HG02571 (cell line): Measurements from ENCODE around the gene DDX39B.
"Not testable (repeated sequence)": the region's sequence is repeated elsewhere in the genome, so short reads cannot be mapped to it uniquely, and the experiment has no call there.

Experiments used
- ATAC-seq: cut with Tn5 transposase; IDR thresholded peaks from one replicate; pipeline ENCODE4 v1.9.1; 2021; ENCODE audit warnings: mild to moderate bottlenecking, moderate library complexity; ENCODE audit not compliant: unreplicated experiment

The DDX39B gene

GRCh38 chr6:31575952-31576685 is 34.3 kb upstream of the DDX39B start:
- no peak for ATAC-seq

DNA sequence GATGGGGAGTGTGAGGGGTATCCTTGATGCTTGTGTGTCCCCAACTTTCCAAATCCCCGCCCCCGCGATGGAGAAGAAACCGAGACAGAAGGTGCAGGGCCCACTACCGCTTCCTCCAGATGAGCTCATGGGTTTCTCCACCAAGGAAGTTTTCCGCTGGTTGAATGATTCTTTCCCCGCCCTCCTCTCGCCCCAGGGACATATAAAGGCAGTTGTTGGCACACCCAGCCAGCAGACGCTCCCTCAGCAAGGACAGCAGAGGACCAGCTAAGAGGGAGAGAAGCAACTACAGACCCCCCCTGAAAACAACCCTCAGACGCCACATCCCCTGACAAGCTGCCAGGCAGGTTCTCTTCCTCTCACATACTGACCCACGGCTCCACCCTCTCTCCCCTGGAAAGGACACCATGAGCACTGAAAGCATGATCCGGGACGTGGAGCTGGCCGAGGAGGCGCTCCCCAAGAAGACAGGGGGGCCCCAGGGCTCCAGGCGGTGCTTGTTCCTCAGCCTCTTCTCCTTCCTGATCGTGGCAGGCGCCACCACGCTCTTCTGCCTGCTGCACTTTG is 33.6 kb upstream of the DDX39B start, which contains the start of gene TNF:
TNF (plus strand) TSS at position 231 of the 567 bp plus-strand sequence; CDS start at position 408, 177 bp downstream.
- no peak for ATAC-seq

DNA sequence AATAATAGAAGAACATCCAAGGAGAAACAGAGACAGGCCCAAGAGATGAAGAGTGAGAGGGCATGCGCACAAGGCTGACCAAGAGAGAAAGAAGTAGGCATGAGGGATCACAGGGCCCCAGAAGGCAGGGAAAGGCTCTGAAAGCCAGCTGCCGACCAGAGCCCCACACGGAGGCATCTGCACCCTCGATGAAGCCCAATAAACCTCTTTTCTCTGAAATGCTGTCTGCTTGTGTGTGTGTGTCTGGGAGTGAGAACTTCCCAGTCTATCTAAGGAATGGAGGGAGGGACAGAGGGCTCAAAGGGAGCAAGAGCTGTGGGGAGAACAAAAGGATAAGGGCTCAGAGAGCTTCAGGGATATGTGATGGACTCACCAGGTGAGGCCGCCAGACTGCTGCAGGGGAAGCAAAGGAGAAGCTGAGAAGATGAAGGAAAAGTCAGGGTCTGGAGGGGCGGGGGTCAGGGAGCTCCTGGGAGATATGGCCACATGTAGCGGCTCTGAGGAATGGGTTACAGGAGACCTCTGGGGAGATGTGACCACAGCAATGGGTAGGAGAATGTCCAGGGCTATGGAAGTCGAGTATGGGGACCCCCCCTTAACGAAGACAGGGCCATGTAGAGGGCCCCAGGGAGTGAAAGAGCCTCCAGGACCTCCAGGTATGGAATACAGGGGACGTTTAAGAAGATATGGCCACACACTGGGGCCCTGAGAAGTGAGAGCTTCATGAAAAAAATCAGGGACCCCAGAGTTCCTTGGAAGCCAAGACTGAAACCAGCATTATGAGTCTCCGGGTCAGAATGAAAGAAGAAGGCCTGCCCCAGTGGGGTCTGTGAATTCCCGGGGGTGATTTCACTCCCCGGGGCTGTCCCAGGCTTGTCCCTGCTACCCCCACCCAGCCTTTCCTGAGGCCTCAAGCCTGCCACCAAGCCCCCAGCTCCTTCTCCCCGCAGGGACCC is 32.6 kb upstream of the DDX39B start:
- ATAC-seq, result no peak

GRCh38 chr6:31573239-31574105 is 31.7 kb upstream of the DDX39B start:
- ATAC-seq, result no peak

GRCh38 chr6:31572041-31572911 is 30.5 kb upstream of the DDX39B start, which contains the start of gene LTA:
Gene LTA (plus strand): TSS chr6:31572289. CDS start chr6:31572743, 454 bp downstream.
- no peak for ATAC-seq

DNA sequence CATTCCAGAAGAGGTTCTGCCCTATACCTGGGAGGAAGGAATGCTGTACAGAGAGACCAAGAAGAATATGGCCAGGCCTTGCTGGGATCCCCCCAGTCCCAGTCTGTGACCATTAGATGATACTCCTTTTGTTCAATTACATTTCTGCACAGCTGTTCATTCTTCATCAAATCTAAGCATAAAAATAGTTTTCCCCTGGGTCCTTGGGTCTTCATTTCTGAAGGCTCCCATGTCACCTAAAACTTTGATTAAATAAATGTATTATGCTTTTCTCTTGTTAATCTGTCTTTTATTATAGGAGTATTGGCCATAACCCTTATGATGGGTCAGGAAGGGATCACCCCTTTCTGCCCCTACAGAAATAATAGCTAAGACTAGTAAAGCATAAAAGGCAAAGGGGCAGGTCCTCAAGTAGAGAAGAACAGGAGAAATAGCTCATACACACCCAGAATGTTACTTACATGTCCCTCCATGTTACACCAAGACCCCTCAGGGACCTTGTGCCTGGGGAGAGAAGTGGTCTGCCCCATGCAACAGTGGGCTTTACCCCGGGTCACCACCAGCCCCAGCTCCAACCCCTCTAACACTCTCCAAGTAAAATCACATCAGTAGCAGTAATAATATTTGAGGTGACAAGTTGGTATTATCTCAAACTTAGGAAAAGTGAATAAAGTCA is 28.2 kb upstream of the DDX39B start:
- ATAC-seq, result no peak

DNA sequence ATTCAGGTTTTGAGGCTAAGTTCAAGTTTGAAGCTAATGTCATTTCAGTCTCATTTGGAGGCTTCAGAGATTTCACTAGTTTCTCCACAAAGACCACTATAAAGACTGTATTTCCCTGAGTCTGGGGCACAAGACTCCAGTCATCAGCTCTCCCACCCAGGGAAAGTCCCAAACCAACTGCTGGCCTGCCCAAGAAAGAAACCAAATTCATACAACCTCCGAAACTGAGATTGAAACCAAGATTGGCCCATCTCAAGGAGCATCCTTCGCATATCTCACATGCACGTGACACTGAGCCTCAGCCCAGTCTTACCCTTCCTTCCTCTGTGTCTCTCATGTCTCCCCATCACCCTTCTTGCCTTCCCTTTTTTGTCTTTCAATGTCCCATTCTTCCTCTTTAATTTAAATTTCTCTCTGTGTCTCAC is 26.7 kb upstream of the DDX39B start:
- peak; percentile 57 for ATAC-seq

DNA sequence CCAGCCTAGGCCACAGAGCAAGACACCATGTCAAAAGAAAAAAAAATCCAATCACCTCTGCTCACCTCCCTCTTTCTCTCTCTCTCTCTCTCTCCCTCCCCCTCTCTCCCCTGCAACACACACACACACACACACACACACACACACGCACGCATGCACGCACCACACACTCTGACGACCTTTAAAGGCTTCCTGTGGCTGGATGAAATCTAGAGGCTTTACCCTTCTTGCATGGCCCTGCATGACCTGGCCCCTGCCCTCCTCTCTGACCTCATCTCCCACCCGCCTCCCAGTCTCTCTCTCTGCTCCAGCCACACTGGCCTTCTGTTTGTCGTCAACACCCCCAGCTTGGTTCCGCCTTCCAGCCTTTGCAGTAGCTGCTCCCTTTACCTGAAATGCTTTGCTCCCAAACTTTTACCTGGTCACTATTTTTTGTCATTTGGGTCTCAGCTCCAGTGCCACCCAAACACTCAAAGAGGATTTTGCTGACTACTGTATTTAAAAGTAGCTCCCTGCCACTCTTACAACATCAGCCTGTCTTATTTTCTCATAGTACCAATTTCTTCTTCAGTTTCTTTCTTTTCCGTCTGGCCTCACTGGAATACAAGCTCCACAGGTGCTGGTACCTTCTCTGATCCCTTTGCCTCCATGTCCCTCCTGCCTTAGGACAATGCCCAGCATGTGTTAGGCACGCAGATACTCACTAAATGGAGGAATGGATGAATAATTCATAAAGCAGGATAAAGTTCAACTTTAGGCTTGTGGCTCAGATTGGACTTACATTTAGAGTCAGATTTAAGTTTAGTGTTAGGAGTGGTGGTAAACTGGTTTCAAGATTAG is 25.9 kb upstream of the DDX39B start:
- no peak for ATAC-seq

- ATAC-seq, result no peak
These were observed 18.9 kb upstream of the DDX39B start for GRCh38 chr6:31560697-31561058.

- no peak for ATAC-seq
These were observed 18.3 kb upstream of the DDX39B start for GRCh38 chr6:31559958-31560696.

DNA sequence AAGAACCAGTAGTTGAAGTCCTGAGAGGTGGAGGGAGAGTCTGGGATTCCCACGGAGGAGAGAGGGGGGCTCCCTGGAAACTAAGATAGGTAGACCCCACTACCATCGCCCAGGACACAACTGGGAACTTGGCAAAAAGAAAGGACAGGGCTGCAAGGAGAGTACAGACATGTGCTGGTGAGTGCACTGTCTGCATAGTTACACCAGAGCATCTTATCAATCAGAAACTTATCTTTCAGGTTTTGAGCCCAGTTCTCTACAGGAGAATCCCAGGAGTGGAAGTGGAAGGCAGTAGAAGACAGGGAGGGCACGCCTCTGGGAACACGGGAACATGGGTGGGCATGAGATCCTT is 17.8 kb upstream of the DDX39B start:
- ATAC-seq, result no peak

- ATAC-seq, result no peak
These were observed 17.1 kb upstream of the DDX39B start for GRCh38 chr6:31558631-31559500.

DNA sequence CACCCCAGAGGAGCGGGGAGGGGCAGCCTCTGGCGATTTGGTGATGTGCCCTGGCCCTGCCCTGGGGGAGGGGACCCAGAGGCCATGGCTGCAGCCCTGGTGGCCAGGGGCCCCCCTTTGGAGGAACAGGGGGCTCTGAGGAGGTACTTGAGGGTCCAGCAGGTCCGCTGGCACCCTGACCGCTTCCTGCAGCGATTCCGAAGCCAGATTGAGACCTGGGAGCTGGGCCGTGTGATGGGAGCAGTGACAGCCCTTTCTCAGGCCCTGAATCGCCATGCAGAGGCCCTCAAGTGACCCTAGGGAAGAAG is 16.5 kb upstream of the DDX39B start:
- no peak for ATAC-seq

DNA sequence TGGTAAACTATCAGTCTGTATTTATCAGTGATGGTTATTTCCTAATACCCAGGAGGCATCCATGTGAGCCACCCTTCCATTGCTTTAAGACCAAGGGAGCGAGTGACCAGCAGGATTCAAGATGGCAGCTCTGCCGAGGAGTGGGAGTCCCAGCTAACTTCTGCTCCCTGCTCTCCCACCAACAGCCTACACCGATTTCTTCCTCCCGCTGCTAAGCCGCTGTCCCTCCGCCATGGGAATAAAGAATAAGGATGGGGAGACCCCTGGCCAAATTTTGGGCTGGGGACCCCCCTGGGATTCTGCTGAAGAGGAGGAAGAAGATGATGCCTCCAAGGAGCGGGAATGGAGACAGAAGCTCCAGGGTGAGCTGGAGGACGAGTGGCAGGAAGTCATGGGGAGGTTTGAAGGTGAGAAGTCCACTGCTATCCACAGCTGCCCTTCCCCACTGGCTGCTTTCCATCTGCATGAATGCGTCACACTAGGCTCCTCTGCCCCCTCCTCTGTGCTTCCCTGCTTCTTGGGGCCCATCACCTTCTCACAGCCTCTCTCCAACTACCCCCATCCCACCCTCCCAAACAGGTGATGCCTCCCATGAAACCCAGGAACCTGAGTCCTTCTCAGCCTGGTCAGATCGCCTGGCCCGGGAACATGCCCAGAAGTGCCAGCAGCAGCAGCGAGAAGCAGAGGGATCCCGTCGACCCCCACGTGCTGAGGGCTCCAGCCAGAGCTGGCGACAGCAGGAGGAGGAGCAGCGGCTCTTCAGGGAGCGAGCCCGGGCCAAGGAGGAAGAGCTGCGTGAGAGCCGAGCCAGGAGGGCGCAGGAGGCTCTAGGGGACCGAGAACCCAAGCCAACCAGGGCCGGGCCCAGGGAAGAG is 15.9 kb upstream of the DDX39B start:
- ATAC-seq, result no peak

- ATAC-seq, result no peak
These were observed 14.5 kb upstream of the DDX39B start for GRCh38 chr6:31556307-31556706.

GRCh38 chr6:31551371-31551770 is 9.6 kb upstream of the DDX39B start:
- not testable (repeated sequence) for ATAC-seq
